Neural progenitor cell (in vitro differentiated cells): ENCODE measurements around the gene ABHD17B. TPM values are rescaled to one million over a fixed set of nuclear protein-coding genes. Genes with fewer than 3 reads are reported as not detected.

Experiments used
- DNase-seq: peaks from one replicate; pipeline ENCODE4 v3.0.0-alpha.2; 2016; ENCODE audit warnings: low spot score
- H2AFZ ChIP-seq: fragments of 200-600 bp; sonication (generic); replicated peaks from 2 replicates; pipeline ENCODE4 v1.6.1; 2016; ENCODE audit warnings: antibody characterized with exemption
- H3F3A ChIP-seq: fragments of 200-600 bp; sonication (generic); 2 replicates; pipeline ENCODE4 v1.6.1; 2016; ENCODE audit warnings: antibody characterized with exemption, low read depth
- H3K27ac ChIP-seq: fragments of 200-600 bp; sonication (generic); 2 replicates; pipeline ENCODE4 v1.5.1; 2016; ENCODE audit warnings: mild to moderate bottlenecking
- H3K27me3 ChIP-seq: fragments of 200-600 bp; sonication (generic); 2 replicates; pipeline ENCODE4 v1.6.1; 2016; ENCODE audit warnings: mild to moderate bottlenecking, moderate library complexity
- H3K36me3 ChIP-seq: fragments of 200-600 bp; sonication (generic); 2 replicates; pipeline ENCODE4 v1.5.1; 2016
- H3K4me1 ChIP-seq: fragments of 200-600 bp; sonication (generic); 2 replicates; pipeline ENCODE4 v1.6.1; 2016; ENCODE audit warnings: mixed run types
- H3K4me2 ChIP-seq: fragments of 200-600 bp; sonication (generic); 2 replicates; pipeline ENCODE4 v1.6.1; 2016
- H3K4me3 ChIP-seq: fragments of 200-600 bp; sonication (generic); 2 replicates; pipeline ENCODE4 v1.5.1; 2016
- H3K79me2 ChIP-seq: fragments of 200-600 bp; sonication (generic); 2 replicates; pipeline ENCODE4 v1.6.1; 2016; ENCODE audit warnings: low read depth
- H3K9ac ChIP-seq: fragments of 200-600 bp; sonication (generic); 2 replicates; pipeline ENCODE4 v1.6.1; 2016
- H3K9me3 ChIP-seq: fragments of 200-600 bp; sonication (generic); 2 replicates; pipeline ENCODE4 v1.5.1; 2016; ENCODE audit warnings: low read depth
- H4K20me1 ChIP-seq: fragments of 200-600 bp; sonication (generic); 2 replicates; pipeline ENCODE4 v1.6.1; 2016; ENCODE audit warnings: low read depth
- H3K27ac Mint-ChIP-seq: 3 replicates; pipeline ENCODE4 v1.8.0; 2021; ENCODE audit warnings: mixed read lengths
- H3K27me3 Mint-ChIP-seq: 2 replicates; pipeline ENCODE4 v1.8.0; 2022; ENCODE audit warnings: low read depth, mild to moderate bottlenecking, inconsistent platforms, moderate library complexity, mixed read lengths; ENCODE audit not compliant: insufficient read depth
- H3K36me3 Mint-ChIP-seq: 3 replicates; pipeline ENCODE4 v1.8.0; 2021; ENCODE audit warnings: mixed read lengths
- H3K4me1 Mint-ChIP-seq: 3 replicates; pipeline ENCODE4 v1.8.0; 2021; ENCODE audit warnings: mixed read lengths
- H3K4me3 Mint-ChIP-seq: 3 replicates; pipeline ENCODE4 v1.8.0; 2021; ENCODE audit warnings: mild to moderate bottlenecking, moderate library complexity, mixed read lengths
- H3K9me3 Mint-ChIP-seq: 3 replicates; pipeline ENCODE4 v1.8.0; 2020; ENCODE audit warnings: mixed read lengths
- CTCF ChIP-seq: fragments of 200-600 bp; sonication (generic); IDR thresholded peaks from 2 replicates; pipeline ENCODE4 v1.5.1; 2017; ENCODE audit warnings: antibody characterized with exemption, mild to moderate bottlenecking
- EZH2 ChIP-seq: fragments of 200-600 bp; sonication (generic); IDR thresholded peaks from 2 replicates; pipeline ENCODE4 v1.6.1; 2017; ENCODE audit warnings: antibody characterized with exemption, mild to moderate bottlenecking, moderate library complexity
- EZH2phosphoT487 ChIP-seq: fragments of 200-600 bp; sonication (generic); IDR thresholded peaks from 2 replicates; pipeline ENCODE4 v1.6.1; 2017; ENCODE audit warnings: antibody characterized with exemption
- total RNA-seq: library from RNA; depleted of rRNA; stranded (reverse); fragments of >200 nt; gene quantifications from 2 replicates; pipeline ENCODE4 v1.2.3, GENCODE V29; 2015; ENCODE audit warnings: low replicate concordance

Gene ABHD17B
- total RNA-seq, 1 donor from 2014 or later = 96.6 TPM

GRCh38 chr9:71891557-71892189, 19.3 kb downstream of the ABHD17B start:
- Histone ChIP-seq H3K4me1 (peaks cover 9% of the 10 kb centered on the region), H3K36me3 (peaks cover 4% of the 10 kb centered on the region), H3K9ac (no peak overlapping the region), H2AFZ (no peak overlapping the region), H3K4me2 (no peak overlapping the region), H3F3A (no peaks in the 10 kb centered on the region), H3K79me2 (peaks cover 100% of the 10 kb centered on the region), H3K27me3 (no peaks in the 10 kb centered on the region), H3K27ac (no peak overlapping the region), H3K9me3 (no peaks in the 10 kb centered on the region), H4K20me1 (peaks cover 73% of the 10 kb centered on the region), H3K4me3 (no peak overlapping the region)
- H3K4me3 Mint-ChIP-seq = no peak overlapping the region
- H3K27ac Mint-ChIP-seq = no peak overlapping the region
- no peaks in the 10 kb centered on the region for H3K4me1 Mint-ChIP-seq
- no peaks in the 10 kb centered on the region for H3K27me3 Mint-ChIP-seq
- peaks cover 38% of the 10 kb centered on the region for H3K9me3 Mint-ChIP-seq
- TF ChIP-seq EZH2phosphoT487 (no peak), CTCF (no peak), EZH2 (no peak)
- no peak for DNase-seq
- H3K36me3 Mint-ChIP-seq = peaks cover 43% of the 10 kb centered on the region

- no peaks in the 10 kb centered on the region for H3K27me3 Mint-ChIP-seq
Observed at GRCh38 chr9:71890042-71890679, 20.8 kb downstream of the ABHD17B start.

GRCh38 chr9:71887362-71887761, 23.6 kb downstream of the ABHD17B start:
- Histone ChIP-seq H3K27ac (no peak overlapping the region), H2AFZ (no peak overlapping the region), H3K79me2 (peaks cover 100% of the 10 kb centered on the region), H3K9me3 (peaks cover 11% of the 10 kb centered on the region), H3K36me3 (peaks cover 20% of the 10 kb centered on the region), H4K20me1 (peaks cover 49% of the 10 kb centered on the region), H3K4me1 (peaks cover 9% of the 10 kb centered on the region), H3K27me3 (no peaks in the 10 kb centered on the region), H3K4me3 (no peak overlapping the region), H3F3A (no peaks in the 10 kb centered on the region), H3K9ac (no peak overlapping the region), H3K4me2 (no peak overlapping the region)
- TF ChIP-seq EZH2 (no peak), CTCF (no peak), EZH2phosphoT487 (no peak)
- no peak overlapping the region for H3K4me3 Mint-ChIP-seq
- no peaks in the 10 kb centered on the region for H3K27me3 Mint-ChIP-seq
- H3K9me3 Mint-ChIP-seq = peaks cover 58% of the 10 kb centered on the region
- DNase-seq = no peak
- no peak overlapping the region for H3K27ac Mint-ChIP-seq
- peaks cover 59% of the 10 kb centered on the region for H3K36me3 Mint-ChIP-seq
- no peaks in the 10 kb centered on the region for H3K4me1 Mint-ChIP-seq

More at GRCh38 chr9:71890042-71890679, 20.8 kb downstream of the ABHD17B start:
- Histone ChIP-seq H3K36me3 (peaks cover 11% of the 10 kb centered on the region), H3K4me3 (no peak overlapping the region), H3K27me3 (no peaks in the 10 kb centered on the region), H3K4me1 (peaks cover 9% of the 10 kb centered on the region), H3K27ac (no peak overlapping the region), H3K79me2 (peaks cover 100% of the 10 kb centered on the region), H2AFZ (no peak overlapping the region), H3K9ac (no peak overlapping the region), H3K9me3 (no peaks in the 10 kb centered on the region), H3K4me2 (no peak overlapping the region), H4K20me1 (peaks cover 59% of the 10 kb centered on the region), H3F3A (no peaks in the 10 kb centered on the region)
- peaks cover 41% of the 10 kb centered on the region for H3K9me3 Mint-ChIP-seq
- peaks cover 49% of the 10 kb centered on the region for H3K36me3 Mint-ChIP-seq
- H3K27ac Mint-ChIP-seq = no peak overlapping the region
- H3K4me3 Mint-ChIP-seq = no peak overlapping the region
- no peaks in the 10 kb centered on the region for H3K4me1 Mint-ChIP-seq
- DNase-seq = no peak
- TF ChIP-seq EZH2 = no peak
- no peak for TF ChIP-seq EZH2phosphoT487
- no peak for TF ChIP-seq CTCF
